DMS53 (cell line): Measurements from ENCODE around the gene ZSCAN29.
"Not testable (repeated sequence)": the region's sequence is repeated elsewhere in the genome, so short reads cannot be mapped to it uniquely, and the experiment has no call there.

Experiments used
- DNase-seq: peaks from one replicate; lab custom pipeline; 2025; lab: John Stamatoyannopoulos, UW

The ZSCAN29 gene

DNA sequence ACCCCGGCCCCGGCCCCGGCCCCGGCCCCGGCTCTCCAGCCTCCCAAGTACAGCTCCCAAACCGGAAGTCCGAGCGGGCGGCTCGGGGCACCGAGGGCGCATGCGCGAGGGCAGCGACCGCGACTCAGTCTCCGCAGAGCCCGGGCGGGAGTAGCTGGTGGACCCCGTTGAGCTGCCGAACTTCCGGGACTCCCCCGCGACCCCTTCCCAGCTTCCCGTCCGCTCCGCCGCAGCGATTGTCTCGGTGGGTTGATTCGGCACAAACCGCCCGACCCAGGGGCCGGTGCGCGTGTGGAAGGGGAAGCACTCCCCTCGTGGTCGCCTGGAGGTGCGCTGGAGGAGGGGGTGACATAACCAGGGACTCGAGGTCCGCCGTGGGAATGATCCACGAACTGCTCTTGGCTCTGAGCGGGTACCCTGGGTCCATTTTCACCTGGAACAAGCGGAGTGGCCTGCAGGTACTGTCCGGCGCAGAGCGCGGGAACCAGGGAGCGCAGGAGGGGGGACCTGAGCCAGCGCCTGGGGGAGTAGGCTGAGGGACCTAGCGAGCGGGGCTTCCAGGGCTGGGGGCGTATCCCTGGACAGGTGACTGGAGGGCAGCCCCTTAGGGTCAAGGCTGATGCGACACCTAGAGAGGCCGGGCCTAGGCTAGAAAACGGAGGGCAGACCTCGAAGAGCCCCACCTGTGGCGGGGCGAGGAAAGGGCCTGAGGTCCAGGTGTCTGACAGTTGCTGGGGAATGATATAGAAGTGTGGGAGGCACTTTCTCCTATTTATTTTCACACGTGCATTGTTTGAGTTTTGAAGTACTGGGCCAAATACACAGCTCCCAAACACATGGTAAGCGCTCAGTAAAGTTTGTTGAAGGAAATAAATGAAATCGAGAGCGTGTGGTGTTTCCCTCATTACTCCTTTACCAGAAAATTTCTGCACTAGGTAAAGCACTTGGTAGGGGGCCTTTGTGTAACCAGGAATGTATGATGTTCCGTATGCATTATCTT is at the start of gene ZSCAN29, which contains the start of gene TUBGCP4:
ZSCAN29 (minus strand) TSS at position 69 of the 1,000 bp plus-strand sequence. CDS start 1,130 bp downstream, outside the sequence.
TUBGCP4 (plus strand) TSS at position 127 of the 1,000 bp plus-strand sequence; CDS start at position 381, 254 bp downstream.
- DNase-seq = peak; percentile 84

DNA sequence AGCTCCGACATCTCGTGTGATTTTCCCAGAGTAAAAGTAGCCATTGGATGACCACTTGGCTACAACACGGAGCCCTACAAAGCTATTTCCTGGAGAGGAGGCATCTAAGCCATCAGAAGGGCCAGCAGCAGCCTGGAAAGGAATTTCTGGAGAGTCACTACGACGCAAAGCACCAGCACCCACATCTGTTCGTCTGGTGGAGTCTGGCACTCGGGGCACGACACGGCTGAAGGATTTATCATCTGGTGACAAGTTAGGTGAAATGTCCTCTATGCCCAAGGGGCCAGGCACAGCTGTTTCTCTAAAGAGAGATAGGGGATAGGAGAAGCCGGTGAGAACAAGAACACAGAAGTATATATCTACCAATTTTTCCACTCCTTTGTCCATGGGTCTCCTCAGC is 49.6 kb upstream of the ZSCAN29 start:
- DNase-seq = no peak

DNA sequence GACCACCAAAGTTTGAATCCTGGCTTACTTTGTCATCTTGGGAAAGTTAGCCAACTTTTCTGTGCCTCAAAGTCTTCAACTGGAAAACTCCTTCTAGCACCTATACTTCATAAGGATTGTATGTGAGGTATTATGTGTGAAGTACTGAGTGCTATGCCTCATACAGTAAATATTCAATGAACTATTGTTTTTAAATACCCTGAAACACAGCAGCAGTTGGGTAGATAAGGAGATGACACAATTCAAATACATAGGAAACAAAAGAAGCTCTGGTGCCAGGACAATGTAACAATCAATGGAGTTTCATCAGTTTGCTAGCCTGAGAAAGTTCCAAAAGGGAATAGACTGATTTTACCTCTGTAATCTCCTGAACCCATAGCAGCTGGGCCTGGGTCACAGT is 43.4 kb upstream of the ZSCAN29 start:
- no peak for DNase-seq

DNA sequence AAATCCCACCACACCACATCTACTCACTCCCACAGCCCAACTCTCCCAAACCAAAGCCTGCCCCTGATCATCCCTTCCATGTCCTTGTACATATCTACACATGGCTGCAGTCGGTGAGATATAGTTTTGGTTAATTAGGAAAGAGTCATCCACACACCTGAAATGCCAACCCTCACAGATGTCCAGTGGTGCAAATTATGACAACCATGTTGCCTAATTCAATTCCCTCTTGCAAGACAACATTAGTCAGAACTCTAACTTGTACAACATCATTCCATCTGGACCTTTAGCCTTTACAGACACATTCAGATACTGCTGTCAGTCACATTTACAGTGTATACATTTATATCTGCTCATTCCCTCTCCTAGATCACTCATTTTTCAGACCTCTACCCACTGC is 41.3 kb upstream of the ZSCAN29 start:
- no peak for DNase-seq

DNA sequence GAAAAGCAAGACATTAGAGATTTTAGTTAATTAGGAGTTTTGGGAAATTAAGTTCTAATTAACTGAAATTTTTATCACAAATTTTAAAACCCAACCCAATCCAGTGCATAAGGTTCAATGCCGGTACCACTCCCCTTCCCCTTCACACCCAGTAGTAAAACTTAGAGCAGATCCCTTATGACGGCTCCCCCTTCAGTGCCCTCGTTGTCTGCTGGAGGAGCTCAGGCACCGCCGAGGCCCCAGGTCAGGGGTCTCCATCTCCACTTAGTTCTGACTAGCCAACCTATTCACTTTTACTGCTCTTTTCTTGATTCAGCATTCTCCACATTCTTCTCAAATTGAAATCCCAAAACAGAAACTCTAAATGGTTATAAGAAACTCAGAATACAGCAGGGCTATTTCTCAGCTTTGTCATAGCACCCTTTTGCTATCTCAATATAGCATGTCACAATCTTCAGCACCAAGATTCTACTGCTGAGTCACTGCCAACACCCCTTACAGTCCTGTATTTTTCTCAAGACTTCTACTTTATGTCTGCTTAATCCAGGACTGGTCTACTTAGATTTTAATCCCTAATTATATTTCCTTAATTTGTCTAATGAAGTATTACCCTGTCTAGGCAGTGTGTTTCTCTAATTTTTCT is 39.9 kb upstream of the ZSCAN29 start:
- DNase-seq = no peak

DNA sequence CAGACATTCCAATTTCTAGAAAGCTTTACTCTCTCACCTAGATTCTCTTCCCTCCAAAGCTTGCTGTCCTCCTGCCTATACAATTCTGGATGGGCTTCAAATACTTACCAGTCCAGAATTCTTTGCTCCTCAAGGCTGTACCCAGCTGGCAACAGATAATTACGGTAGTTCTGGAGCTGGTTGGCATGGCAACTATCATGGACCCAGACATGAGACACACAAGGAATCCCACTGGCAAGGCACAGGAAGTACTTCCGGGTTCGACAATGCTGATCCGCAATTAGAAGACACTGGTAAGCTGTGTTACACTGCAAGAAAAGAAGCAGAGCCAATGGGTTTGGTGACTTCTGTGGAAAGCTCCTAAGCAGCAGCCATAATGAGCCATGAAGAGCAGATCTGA is 37.9 kb upstream of the ZSCAN29 start:
- DNase-seq = no peak

DNA sequence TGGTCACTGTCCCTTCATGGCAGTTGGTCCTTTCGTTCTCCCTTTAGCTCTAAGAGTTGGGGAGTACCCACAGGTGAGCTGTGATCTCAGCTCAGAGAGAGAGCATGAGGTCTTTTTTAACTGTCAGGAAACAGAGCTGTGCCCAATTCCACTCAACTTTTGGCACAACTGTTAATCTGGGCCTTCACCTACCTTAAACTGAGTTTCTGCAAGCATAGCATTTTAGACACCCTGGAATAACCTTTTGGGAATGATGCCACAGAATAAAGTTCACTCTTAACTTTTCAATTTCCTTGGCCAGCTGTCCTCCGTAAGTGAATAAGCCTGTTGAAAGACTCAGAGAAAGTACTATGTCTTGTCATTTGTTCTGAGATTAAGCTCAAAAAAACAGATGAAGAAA is 36.0 kb upstream of the ZSCAN29 start:
- DNase-seq = no peak

DNA sequence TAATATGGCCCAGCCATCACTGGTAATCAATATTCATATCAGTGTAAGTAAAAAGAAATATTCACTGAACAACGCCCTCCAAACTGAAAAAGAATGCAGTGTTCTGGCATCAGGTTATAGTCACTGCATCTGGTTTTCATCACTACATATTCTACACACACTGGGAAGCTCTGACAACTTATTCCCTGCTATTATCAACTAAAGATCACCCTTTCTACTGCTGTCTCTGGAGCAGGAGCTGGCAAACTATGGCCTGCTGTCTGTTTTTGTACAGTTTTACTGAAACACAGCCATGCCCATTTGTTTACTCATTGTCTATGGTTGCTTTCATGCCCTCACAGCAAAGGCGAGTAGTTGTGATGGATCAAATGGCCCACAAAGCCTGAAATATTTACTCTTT is 35.3 kb upstream of the ZSCAN29 start:
- DNase-seq = no peak

DNA sequence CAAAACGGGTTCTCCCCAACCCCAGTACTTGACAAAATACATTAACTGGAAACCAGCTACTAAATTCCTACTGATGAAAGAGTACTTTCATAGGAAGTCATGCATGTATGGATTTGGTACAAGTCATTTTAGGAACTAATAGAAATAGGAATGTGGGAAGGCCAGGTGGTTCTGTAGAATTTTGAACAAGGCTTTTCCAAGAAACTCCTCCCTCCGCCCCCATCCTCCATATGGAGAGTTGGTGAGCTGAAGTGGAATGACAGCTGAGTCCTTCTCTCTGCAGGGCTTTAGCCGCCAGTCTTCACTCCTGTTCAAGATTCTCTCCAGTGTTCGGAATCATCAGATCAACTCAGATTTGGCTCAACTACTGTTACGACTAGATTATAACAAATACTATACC is 33.3 kb upstream of the ZSCAN29 start:
- no peak for DNase-seq

DNA sequence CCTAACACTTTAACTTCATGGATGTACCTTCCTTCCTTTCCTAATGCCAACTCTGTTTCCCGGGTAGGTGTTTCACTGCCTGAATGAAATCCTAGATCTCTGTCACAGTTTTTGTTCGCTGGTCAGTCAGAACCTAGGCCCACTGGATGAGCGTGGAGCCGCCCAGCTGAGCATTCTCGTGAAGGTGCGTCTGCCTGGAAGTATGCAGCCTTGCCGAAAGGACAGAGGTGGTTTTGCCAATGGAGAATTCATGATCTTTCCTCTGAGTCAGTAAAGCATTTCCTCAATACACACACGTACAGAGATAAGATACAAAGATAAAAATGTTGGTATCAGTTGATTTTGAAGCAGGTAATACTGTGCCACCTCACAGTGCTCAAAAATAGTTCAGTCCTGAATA is 32.8 kb upstream of the ZSCAN29 start:
- DNase-seq = no peak

DNA sequence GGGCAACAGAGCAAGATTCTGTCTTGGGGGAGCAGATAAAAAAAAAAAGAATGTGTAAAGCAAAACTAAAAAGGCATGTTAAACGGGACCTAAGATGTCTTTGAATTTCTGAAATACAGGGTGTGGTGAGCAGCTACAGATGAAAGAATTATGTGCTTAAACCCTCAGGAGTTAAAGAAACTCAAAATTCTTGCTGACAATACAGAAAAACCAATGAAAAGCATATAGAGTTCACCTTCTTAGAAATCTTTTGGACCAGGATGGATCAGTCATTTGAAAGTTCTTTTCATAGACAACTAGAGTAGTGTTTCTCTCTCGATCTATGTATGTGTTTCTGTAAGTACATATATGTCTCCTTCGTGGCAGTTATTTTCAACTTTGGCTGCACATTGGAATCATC is 31.4 kb upstream of the ZSCAN29 start:
- DNase-seq = no peak

DNA sequence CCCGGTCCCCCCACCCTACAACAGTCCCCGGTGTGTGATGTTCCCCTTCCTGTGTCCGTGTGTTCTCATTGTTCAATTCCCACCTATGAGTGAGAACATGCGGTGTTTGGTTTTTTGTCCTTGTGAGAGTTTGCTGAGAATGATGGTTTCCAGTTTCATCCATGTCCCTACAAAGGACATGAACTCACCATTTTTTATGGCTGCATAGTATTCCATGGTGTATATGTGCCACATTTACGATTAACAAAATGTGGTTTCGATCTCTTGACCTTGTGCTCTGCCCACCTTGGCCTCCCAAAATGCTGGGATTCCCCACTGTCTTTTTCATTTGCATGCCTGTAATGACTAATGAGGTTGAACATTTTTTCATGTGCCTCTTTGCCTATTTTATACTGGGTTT is 22.7 kb upstream of the ZSCAN29 start:
- not testable (repeated sequence) for DNase-seq

DNA sequence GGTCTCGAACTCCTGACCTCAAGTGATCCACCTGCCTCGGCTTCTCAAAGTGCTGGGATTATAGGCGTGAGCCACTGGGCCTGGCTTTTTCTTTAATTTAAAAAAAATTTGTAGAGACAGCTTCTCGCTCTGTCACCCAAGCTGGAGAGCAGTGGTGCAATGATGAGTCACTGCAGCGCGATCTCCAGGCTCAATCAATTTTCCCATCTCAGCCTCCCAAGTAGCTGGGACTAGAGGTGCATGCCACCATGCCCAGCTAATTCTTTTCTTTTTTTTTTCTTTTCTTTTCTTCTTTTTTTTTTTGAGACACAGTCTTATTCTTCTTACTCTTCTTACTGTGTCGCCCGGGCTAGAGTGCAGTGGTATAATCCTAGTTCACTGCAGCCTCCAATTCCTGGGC is 19.9 kb upstream of the ZSCAN29 start:
- no peak for DNase-seq

DNA sequence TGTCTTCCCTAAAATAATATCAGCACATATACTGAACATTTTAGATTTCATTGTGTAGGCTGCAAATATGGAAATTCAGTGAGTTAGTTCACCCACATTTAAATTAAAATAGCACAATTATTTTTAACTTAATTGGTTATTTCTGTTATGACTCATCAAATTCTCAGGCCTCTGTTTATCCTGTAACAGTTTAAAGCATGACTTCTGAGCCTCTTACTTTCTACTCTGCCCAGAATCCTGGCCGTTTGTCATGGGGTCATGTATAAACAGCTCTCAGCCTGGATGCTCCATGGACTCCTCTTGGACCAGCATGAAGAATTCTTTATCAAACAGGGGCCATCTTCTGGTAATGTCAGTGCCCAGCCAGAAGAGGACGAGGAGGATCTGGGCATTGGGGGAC is 12.2 kb upstream of the ZSCAN29 start:
- DNase-seq = no peak

DNA sequence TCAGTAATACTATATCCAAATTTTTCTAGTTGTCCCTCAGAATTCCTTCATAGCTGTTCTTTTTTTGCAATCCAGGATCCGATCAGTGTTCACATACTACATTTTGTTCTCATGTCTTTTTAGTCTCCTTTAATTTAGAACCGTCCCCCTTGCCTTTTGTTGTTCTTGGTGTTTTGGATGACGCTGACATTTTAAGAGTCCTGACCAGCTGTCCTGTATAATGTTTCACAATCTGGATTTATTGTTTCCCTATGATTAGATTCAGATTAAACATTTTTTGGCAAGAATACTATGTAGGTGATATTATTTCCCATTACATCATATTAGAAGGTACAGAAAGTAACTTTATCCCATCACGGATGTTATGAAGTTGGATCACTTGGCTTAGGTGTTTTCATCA is 11.5 kb upstream of the ZSCAN29 start:
- DNase-seq = no peak

DNA sequence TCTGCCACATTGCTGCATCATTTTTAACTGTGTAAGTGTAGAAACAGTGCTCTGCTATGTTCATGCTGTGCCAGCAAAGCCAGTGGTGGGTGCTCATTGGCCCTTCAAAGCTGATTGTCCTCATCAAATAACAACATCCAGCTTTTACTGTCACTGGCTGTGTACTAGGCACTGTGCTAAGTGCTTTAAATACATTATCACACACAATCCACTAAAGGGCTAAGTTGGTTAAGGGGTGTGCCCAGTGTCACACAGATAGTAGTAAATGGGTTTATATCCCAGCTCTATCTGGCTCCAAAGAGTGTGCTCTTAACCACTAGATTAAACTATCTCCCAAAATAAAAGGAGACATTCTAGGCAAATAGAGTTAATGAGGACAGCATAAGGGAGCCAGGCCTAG is 7.8 kb upstream of the ZSCAN29 start:
- DNase-seq = no peak

DNA sequence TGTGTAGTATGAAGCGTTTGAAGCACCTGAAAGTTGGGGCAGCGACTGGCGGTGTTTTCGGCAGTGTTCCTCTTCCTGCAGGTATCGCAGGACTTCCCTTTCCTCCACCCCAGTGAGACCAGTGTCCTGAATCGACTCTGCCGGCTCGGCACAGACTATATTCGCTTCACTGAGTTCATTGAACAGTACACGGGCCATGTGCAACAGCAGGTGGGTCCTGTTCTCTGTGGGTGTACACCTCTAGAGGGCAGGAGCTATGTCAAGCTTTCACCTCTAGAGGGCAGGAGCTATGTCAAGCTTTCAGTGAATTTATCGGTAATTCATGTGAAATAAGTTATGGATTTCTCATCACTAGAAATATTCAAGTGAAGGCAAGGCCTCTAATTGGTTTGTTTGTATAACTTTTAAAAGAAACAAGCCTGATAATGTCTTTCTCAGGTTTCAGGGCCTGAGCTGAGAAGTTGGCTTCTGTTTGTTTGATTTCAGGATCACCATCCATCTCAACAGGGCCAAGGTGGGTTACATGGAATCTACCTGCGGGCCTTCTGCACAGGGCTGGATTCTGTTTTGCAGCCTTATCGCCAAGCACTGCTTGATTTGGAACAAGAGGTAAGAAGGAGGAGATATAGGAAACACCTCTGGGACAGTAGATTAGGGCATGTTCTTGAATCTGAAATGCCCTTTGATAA is 5.3 kb upstream of the ZSCAN29 start:
- peak; percentile 67 for DNase-seq

DNA sequence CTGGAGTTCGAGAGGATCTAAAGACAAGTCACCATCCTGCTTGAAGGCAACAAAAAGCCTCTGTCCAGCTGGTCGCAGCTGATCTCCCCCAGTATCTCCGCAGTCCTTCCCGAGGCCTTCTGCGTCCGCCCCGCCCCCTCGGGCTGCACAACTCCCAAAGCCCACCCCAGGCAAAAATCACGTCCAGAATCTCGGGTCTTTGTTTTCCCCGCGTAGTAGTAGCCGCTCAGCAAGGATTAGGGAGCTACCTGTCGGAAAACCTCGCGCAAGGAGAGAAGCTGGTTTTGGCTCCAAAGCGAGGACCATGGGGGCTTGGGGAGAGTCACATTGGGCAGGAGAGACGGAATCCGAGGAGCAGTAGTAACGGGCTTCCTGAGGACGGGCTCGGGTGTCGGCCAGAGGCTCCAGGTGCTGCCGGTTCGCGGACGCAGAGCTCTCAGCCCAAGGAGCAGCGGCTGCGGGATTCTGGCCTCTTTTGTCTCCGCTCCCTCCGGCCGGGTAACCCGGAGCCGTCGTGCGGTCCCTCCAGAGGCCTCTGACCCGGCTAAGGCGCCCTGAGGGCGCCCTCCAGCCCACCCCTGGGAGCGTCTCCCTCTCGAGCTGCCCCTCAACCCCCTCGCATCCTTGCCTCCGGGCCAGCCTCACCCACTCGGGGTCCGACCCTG is 401 bp downstream of the ZSCAN29 start:
- DNase-seq = peak; percentile 69

DNA sequence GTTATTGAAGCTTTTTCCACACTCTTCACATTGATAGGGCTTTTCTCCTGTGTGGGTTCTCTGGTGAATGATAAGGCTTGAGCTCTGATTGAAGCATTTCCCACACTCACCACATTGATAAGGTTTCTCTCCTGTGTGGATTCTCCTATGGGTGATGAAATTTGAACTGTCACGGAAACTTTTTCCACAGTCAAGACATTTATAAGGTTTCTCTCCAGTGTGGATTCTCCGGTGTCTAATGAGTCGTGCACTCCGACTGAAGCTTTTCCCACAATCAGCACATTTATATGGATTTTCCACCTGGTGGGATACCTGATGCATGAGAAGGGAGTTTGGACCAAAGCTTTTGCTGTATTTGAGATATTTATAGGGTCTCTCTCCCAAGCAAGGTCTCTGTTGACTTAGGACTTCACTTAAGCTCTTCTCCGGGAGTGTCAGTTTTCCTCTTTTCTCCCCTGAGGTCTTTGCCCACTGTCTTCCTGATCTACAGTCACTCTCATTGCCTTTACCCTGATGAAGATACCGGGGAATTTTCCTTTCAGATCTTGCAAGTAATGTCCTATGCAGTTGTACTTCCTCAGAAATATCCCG is 9.4 kb downstream of the ZSCAN29 start:
- DNase-seq = no peak

DNA sequence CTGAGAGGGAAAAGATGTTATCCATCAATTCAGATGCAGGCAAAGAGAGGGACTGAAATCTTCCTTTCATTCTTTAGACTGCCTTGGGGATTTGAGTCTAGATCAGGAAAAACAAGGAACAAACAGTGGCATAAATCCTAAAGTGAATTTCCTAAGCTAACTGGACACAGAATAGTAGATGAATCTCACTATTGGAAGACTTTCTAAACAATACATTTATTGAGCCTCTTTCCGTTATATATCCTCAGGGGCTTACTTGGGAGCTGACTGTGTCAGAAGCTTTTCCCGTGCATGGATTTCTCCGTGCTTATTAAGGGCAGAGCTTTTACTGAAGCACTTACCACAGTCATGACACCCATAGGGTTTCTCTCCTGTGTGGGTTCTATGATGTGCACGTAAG is 10.0 kb downstream of the ZSCAN29 start:
- DNase-seq = no peak

DNA sequence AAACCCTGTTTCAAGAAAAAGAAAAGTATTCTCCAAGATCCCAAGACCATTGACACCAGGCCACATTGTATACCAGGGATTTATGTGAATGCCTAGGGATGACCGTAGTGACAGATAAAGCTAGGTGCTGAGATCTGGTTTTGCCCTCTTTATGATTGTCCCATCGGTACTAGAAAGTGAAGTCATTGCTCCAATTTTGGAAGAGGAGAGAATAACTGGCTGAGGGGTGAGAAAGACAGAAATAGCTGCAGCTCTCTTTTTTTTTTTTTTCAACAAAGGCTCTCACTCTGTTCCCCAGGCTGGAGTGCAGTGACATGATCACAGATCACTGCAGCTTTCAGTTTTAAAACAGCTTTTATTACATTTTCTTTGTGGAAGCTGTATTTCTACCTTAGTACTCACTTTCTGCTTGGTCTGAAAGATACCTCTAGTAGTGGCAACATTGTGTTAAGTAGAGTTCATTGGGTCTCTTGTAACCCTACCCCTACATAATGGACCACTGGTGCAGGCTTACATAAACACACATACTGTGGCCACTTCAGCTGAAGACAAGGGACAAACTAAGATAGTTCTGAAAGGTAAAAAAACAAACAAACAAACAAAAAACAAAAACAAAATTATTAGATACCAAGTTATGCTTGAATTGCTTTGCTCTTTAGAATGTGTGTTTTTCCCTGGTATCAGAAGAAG is 18.0 kb downstream of the ZSCAN29 start:
- no peak for DNase-seq
